ENCODE measurements around the gene GPR84. TPM values are rescaled to one million over a fixed set of nuclear protein-coding genes. Genes with fewer than 3 reads are reported as not detected.

Gene GPR84
- total and polyA plus RNA-seq, 9 of the 15 experiments (the other 6 are each of a cell fraction or from before 2014, with no cell fraction given), result 0.07 to 0.18 (median 0.11) TPM; not detected in 5

GRCh38 chr12:54337854-54338650, 26.2 kb downstream of the GPR84 start:
- peak; percentile 57 for ATAC-seq
- CTCF ChIA-PET (ENCODE audit: low intra/inter-chr PET ratio), result interaction anchor here (0.7 to 3.6 kb wide), 6 partner anchors 21 to 48 kb away, joined by 3 to 16 read pairs (median 10); no protein-coding TSS in a partner anchor
- Histone ChIP-seq H3K4me1 (replicated peaks in 1 of 2; ENCODE audit: control insufficient read depth in 2 of 2, insufficient read depth in 2 of 2, low read length in 2 of 2) (peaks cover 33 to 39% of the 10 kb centered on the region in 2 experiments), H3K9ac (ENCODE audit: insufficient read depth in 1 of 2, low read depth in 2 of 2, low read length in 2 of 2) (peak overlapping the region; percentile 65 to 85; a peak in 3 of 4 replicates), H4K20me1 (replicated peaks; ENCODE audit: control insufficient read depth, insufficient read depth, low read length) (no peaks in the 10 kb centered on the region), H3K79me2 (ENCODE audit: control insufficient read depth, insufficient read depth, low read length) (peaks cover 82% of the 10 kb centered on the region), H2AFZ (ENCODE audit: low read depth, low read length) (no peak overlapping the region), H3K4me2 (ENCODE audit: insufficient read depth, low read length) (peak overlapping the region; percentile 48), H3K27me3 (ENCODE audit: control insufficient read depth in 2 of 2, insufficient read depth in 2 of 2, low read length in 2 of 2) (no peaks in the 10 kb centered on the region), H3K27ac (ENCODE audit: extremely low read depth, low read depth, low read length) (peak overlapping the region; percentile 74), H3K4me3 (0 out of 2 replicates have a peak overlapping the region, but pooled peaks have one; percentile 2), H3K9me3 (replicated peaks; ENCODE audit: control insufficient read depth, insufficient read depth, low read depth, low read length) (no peaks in the 10 kb centered on the region), H3K9me1 (ENCODE audit: control insufficient read depth, insufficient read depth, low read length) (no peaks in the 10 kb centered on the region), H3K36me3 (ENCODE audit: control insufficient read depth, insufficient read depth, low read length) (peaks cover 56% of the 10 kb centered on the region)
- no TSS peak for BruUV-seq (replicated peaks)
- peak; percentile 26 to 48 (median 42) for DNase-seq (ENCODE audit: extremely low read depth in 1 of 4, low spot score in 3 of 4)
- intact Hi-C loops (cut with micrococcal nuclease), result loop anchor here (1.0 kb wide), 2 partner anchors 21 to 118 kb away; no protein-coding TSS in a partner anchor
- WGBS (ENCODE audit: insufficient coverage, low coverage, missing lambda C conversion rate), result 27% methylated on average over 3 of the region's 3 CpGs
- TF ChIP-seq TBP (optimal IDR thresholded peaks at IDR 0.05; ENCODE audit: low read depth, low read length) (peak; percentile 11), SMARCC2 (IDR thresholded peaks at IDR 0.05; ENCODE audit: low read depth) (no peak), NFIC (IDR thresholded peaks at IDR 0.05) (0 out of 2 replicates have a peak, but pooled peaks have one; percentile 26), E2F1 (CRISPR knock-in tag; IDR thresholded peaks at IDR 0.05) (no peak), ARID2 (IDR thresholded peaks at IDR 0.05) (0 out of 2 replicates have a peak, but pooled peaks have one; percentile 3), ILF3 (IDR thresholded peaks at IDR 0.05; ENCODE audit: borderline replicate concordance) (no peak), XRCC4 (IDR thresholded peaks at IDR 0.05; ENCODE audit: extremely low read depth, insufficient read depth, insufficient read length) (no peak), HNRNPK (IDR thresholded peaks at IDR 0.05; ENCODE audit: low read depth, low read length, poor library complexity, severe bottlenecking) (no peak), SMAD1 (IDR thresholded peaks at IDR 0.05; ENCODE audit: low read depth, low read length, partially characterized antibody) (peak; percentile 13), ZNF395 (CRISPR knock-in tag; IDR thresholded peaks at IDR 0.05) (peak; percentile 38; the same call in 1 of the 2 replicates), ZNF717 (CRISPR knock-in tag; IDR thresholded peaks at IDR 0.05) (0 out of 2 replicates have a peak, but pooled peaks have one; percentile 36)
- POLR2A ChIA-PET, result interaction anchor here (0.8 to 8.4 kb wide), 13 partner anchors 9 to 132 kb away, joined by 3 to 103 read pairs (median 14); partner anchors contain the start of genes CBX5, COPZ1 and HNRNPA1
- in situ Hi-C loops (cut with MboI), result no loop called here
- peak; percentile 52 for FAIRE-seq

All from K562 (cell line).